GM10266 (cell line): ENCODE results near the gene DLG2.
A peak's percentile ranks its signal among the peaks of the same experiment; 100 is the strongest.

Experiments
- DNase-seq: peaks from one replicate; pipeline ENCODE4 v3.0.0; 2012; ENCODE audit errors: extremely low spot score
- TF ChIP-seq, protein P1 (sequence below): IDR thresholded peaks from 2 replicates; pipeline ENCODE4 v1.5.1; 2012; ENCODE audit warnings: mild to moderate bottlenecking, low read depth; ENCODE audit not compliant: control insufficient read depth, insufficient read depth; ENCODE audit errors: missing control alignments

The DLG2 gene

DNA sequence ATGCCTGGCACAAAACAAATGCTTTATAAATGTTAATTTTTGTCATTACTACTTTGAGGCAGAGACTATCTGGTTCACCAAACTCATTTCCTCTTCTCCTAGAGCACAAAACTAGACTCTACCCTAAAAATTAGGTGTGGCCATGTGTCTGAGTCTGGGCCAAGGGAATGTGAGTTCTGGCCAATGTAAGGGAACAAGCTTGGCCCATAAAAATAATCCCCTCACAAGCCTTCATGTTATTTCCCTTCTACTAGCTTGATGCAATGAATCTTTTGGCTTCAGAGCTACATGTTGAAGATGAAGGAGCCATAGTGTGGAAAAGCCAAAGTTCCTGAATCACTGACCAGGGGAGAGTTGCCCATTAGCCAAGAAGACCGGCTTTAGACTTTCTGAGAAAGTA is 1934.5 kb downstream of the DLG2 start:
- no peak for DNase-seq
- TF ChIP-seq, protein P1, sequence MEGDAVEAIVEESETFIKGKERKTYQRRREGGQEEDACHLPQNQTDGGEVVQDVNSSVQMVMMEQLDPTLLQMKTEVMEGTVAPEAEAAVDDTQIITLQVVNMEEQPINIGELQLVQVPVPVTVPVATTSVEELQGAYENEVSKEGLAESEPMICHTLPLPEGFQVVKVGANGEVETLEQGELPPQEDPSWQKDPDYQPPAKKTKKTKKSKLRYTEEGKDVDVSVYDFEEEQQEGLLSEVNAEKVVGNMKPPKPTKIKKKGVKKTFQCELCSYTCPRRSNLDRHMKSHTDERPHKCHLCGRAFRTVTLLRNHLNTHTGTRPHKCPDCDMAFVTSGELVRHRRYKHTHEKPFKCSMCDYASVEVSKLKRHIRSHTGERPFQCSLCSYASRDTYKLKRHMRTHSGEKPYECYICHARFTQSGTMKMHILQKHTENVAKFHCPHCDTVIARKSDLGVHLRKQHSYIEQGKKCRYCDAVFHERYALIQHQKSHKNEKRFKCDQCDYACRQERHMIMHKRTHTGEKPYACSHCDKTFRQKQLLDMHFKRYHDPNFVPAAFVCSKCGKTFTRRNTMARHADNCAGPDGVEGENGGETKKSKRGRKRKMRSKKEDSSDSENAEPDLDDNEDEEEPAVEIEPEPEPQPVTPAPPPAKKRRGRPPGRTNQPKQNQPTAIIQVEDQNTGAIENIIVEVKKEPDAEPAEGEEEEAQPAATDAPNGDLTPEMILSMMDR = no peak

DNA sequence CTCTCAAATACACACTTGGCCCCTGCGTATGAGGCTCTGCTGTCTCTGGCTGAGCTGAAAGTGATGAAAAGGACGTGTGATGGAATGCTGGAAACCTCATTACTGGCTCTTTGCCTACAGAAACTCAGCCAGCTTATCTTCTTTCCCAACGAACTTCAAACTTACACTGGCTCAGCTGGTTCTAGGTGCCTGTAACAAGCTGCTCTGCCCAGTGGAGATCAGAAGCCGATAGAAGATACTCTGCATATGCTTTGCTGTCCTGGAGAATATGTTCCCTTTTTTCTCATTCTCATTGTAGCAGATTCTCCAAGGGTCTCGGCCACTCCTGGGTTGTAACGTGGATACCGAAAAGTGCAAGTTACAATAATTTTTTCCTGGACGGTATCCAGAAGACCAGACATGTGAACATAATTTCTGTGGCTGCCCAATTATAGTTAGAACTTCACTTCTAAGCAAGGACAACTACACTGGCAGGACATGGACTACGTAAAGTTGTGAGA is 1935.6 kb downstream of the DLG2 start:
- TF ChIP-seq, protein P1 = no peak
- no peak for DNase-seq

DNA sequence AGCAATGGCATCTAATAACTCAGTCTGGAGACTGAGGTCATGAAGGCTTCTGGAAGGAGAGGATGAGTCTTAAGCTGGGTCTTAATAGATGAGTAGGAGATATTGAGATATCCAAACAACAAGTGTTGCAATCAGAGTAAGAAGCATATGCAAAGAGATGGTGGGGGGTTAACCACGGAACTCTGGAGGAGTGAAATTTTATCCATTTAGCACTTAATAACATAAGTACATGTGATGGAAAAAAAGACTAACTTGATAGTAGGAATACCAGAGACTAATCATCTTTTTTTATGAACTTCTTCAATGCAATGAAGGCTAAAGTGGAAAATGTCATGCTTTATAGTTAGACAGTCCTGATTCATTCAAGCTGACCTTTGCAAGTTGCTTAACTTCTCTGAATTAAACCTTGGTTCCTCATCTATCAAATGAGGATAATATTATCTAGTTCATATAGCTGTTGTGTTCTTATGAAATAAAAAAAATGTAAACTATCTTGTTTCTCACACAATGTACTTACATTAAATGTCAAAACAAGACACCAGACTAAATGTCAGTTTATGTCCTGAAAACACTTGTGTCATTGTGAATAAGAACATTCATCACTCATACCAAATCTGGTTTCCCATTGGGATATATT is 1937.9 kb downstream of the DLG2 start:
- DNase-seq = no peak
- TF ChIP-seq, protein P1 = no peak

DNA sequence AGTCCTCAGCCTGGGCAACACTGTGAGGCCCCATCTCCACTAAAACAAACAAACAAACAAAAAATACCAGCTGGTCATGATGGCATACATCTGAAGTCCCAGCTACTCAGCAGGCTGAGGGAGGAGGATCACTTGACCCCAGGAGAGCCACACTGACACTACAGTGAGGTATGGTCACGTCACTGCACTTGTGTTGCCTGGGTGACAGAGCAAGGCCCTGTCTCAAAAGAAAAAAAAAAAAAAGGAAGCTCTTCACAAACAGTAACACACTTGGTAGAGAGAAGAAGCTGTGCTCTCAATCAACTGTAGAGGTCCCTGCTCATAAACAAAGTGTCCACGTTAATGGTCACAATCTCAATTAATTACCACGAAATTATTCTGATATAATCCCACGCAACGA is 1939.4 kb downstream of the DLG2 start:
- TF ChIP-seq, protein P1 = no peak
- DNase-seq = no peak

DNA sequence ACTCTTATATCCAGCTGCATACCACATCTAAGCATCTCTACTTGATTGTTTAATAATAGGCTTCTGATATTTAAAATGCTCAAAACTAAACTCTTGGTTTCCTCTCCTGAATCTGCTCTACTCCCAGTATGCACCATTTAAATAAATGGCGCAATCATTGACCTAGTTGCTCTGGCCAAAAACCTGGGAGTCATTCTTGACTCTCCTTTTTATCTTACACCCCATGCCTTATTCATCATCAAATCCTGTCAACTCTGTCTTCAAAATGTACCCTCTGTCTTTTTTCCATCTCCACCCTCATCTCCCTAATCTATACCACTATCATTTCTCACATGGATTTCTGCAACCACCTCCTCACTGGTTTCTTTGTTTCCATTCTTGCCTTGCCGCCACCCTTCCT is 1941.4 kb downstream of the DLG2 start:
- TF ChIP-seq, protein P1 = no peak
- DNase-seq = no peak

DNA sequence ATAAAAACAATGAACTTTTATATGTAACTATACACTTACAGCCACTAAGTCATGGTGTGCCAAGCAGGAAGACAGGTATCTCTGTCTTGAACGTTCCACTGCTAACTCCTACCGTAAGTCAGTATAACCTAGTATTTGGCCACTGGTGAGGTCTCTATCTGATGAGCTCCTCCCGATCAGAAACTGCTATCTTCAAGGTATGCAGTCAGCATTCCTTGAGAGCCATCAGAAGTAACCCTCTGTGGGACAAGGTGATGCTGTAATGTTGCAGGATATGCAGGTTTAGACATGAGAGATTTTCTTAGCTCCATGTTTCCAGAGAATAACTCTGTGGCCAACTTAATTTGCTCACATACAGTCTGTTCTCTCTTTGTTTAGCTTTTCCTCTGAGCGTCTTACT is 1943.1 kb downstream of the DLG2 start:
- TF ChIP-seq, protein P1 = no peak
- DNase-seq = no peak

DNA sequence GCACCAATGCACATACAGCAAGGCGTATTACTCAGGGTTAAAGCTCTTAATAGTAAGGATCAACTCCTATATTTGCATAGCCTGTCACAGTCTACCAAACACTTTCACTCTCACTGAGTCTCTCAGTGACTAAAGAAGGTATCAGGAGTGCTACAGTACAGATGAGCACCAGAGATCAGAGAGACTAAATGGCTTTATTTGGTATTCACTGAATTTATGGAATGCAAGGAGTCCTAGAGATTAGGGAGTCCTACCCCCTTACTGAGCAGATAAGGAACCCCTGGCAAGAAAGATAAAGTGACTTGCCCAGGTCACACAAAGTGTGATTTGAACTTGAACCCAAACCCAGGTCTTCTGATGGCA is 1944.6 kb downstream of the DLG2 start:
- peak; percentile 12 for DNase-seq

More for the DNA sequence above, 1944.6 kb downstream of the DLG2 start:
- TF ChIP-seq, protein P1 = no peak
